Measurements from ENCODE around the gene TTC28. TPM values are rescaled to one million over a fixed set of nuclear protein-coding genes. Genes with fewer than 3 reads are reported as not detected.
"Not testable (repeated sequence)": the region's sequence is repeated elsewhere in the genome, so short reads cannot be mapped to it uniquely, and the experiment has no call there.

TTC28 gene
- total RNA-seq, 2 experiments from 2014 or later: 0.71 to 0.97 TPM

DNA sequence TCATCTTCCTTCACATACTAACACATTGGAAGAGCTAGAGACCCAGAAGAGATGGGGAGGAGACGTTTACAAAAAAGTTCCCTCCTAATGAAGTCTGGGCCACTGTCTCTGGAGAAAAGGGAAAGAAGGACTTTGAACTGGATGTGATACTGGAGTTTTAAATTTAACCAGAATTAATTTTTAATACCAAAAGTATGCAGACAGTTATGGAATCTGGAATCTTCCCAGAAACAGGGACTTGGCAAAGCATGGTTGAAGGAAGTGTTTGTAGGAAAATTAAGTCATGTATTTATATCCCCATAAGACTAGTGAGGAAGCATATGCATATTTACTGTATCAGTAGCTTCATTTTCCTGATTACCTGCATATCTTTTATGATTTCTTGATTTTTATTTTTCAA is 215.5 kb downstream of the TTC28 start:
- no peak overlapping the region for H3K27ac Mint-ChIP-seq
- H3K4me3 Mint-ChIP-seq: no peak overlapping the region
- H3K36me3 Mint-ChIP-seq: no peaks in the 10 kb centered on the region
- no peaks in the 10 kb centered on the region for H3K9me3 Mint-ChIP-seq
- DNase-seq (no peak), ATAC-seq (ENCODE audit: low read depth) (no peak)
- H3K27me3 Mint-ChIP-seq: no peaks in the 10 kb centered on the region
- POLR2A ChIA-PET: no interaction called here
- H3K4me1 Mint-ChIP-seq: no peaks in the 10 kb centered on the region

DNA sequence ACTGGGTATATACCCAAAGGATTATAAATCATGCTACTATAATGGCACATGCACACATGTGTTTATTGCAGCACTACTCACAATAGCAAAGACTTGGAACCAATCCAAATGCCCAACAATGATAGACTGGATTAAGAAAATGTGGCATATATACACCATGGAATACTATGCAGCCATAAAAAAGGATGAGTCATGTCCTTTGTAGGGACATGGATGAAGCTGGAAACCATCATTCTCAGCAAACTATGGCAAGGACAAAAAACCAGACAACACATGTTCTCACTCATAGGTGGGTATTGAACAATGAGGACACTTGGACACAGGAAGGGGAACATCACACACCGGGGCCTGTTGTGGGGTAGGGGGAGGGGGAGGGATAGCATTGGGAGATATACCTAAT is 216.2 kb downstream of the TTC28 start:
- not testable (repeated sequence) for H3K27ac Mint-ChIP-seq; H3K4me3 Mint-ChIP-seq; H3K27me3 Mint-ChIP-seq; H3K9me3 Mint-ChIP-seq; H3K4me1 Mint-ChIP-seq; ATAC-seq (ENCODE audit: low read depth); DNase-seq; H3K36me3 Mint-ChIP-seq
- POLR2A ChIA-PET: interaction anchor here (0.6 kb wide), 1 partner anchor 448 kb away, joined by 4 read pairs; no protein-coding TSS in a partner anchor

DNA sequence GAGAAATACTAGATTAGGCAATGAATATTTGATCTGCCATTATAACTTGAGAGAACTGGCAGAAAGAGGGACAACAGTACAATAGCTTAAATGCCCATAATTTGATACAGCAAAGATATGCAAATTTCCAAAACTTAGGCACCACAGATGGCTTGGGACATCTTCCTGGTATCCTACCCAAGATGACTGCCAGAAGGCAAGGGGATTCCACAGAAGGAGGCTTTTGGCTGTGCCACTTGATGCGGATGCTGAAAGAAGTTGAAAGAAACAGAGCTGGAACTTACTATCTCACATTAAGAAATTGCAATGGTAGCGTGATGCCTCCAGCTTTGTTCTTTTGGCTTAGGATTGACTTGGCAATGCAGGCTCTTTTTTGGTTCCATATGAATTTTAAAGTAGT is 216.7 kb downstream of the TTC28 start:
- Mint-ChIP-seq H3K4me3 (no peak overlapping the region), H3K4me1 (no peaks in the 10 kb centered on the region), H3K27me3 (no peaks in the 10 kb centered on the region), H3K9me3 (no peaks in the 10 kb centered on the region), H3K36me3 (no peaks in the 10 kb centered on the region), H3K27ac (no peak overlapping the region)
- POLR2A ChIA-PET: interaction anchor here (0.6 kb wide), 1 partner anchor 448 kb away, joined by 4 read pairs; no protein-coding TSS in a partner anchor
- DNase-seq (no peak), ATAC-seq (ENCODE audit: low read depth) (no peak)

DNA sequence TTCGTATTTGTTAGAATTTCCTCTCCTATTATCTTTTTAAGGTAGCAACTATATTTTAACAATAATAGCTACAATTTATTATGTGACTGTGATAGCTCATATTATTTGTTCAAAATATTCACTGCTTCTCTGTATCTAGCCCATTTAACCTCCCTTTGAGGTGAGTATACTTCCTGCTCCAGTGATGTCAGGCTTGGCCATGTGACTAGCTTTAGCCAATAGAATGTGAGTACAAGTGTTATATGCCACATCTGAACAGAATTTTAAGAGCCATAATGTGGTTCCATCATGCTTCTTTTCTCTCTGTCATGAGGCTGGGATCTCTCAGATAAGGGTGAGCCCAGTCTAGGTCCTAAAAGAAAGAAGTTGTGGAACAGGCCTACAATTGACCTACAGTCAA is 217.6 kb downstream of the TTC28 start:
- Mint-ChIP-seq H3K27ac (no peak overlapping the region), H3K4me1 (no peaks in the 10 kb centered on the region), H3K9me3 (no peaks in the 10 kb centered on the region), H3K36me3 (no peaks in the 10 kb centered on the region), H3K27me3 (no peaks in the 10 kb centered on the region), H3K4me3 (no peak overlapping the region)
- no peak for DNase-seq
- no peak for ATAC-seq (ENCODE audit: low read depth)
- POLR2A ChIA-PET: no interaction called here

DNA sequence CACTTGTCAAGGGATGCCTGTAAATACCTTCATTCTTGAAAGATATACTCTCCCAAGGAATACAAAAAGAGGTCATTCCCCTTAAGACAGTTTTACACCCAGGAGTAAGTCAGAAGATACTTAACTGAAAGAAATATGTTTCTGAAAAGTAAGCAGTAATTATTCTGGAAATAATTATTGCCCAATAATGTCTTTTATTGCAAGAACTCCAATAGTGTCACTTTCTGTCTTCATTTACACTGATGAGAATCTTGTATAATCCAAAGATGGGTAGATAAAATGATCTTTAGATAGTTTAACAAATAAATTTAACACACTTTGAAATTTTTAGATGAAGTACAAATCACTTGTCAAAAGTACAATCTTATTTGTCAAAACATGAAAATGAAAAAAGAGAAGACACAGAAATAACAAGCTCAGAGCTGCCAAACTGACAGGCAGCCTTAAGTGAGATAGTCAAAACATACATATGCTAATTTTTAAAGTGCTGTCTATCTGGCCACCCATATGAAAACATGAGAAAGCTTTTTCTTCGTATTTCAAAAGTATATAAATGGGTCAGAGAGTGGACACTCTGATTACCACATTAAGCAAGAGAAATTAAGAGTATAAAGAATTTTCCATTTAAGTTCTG is 225.1 kb downstream of the TTC28 start:
- ATAC-seq (ENCODE audit: low read depth): no peak
- POLR2A ChIA-PET: no interaction called here
- Mint-ChIP-seq H3K27me3 (peaks cover 8% of the 10 kb centered on the region), H3K9me3 (no peaks in the 10 kb centered on the region), H3K4me3 (no peak overlapping the region), H3K36me3 (no peaks in the 10 kb centered on the region), H3K27ac (no peak overlapping the region), H3K4me1 (no peaks in the 10 kb centered on the region)
- no peak for DNase-seq

DNA sequence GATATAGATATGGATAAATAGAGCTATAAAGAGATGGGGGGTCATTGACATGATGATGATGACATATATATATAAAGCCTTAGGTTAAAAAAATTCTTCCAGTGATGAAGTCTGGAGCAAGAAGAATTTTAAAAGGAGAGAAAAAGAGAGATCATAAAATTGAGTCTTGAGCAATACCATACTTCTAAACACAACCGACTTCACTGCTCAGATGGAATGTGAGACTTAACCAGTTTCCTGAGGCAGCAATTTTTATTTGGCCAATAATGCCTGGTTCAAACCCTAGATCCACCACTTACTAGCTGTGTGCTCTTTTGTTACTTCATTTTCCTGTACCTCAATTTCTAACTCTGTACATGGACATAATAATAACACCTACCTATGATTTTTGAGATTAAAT is 229.5 kb downstream of the TTC28 start:
- Mint-ChIP-seq H3K4me3 (no peak overlapping the region), H3K9me3 (no peaks in the 10 kb centered on the region), H3K27ac (no peak overlapping the region), H3K36me3 (no peaks in the 10 kb centered on the region), H3K27me3 (peaks cover 17% of the 10 kb centered on the region), H3K4me1 (no peaks in the 10 kb centered on the region)
- POLR2A ChIA-PET: no interaction called here
- ATAC-seq (ENCODE audit: low read depth): no peak
- no peak for DNase-seq

DNA sequence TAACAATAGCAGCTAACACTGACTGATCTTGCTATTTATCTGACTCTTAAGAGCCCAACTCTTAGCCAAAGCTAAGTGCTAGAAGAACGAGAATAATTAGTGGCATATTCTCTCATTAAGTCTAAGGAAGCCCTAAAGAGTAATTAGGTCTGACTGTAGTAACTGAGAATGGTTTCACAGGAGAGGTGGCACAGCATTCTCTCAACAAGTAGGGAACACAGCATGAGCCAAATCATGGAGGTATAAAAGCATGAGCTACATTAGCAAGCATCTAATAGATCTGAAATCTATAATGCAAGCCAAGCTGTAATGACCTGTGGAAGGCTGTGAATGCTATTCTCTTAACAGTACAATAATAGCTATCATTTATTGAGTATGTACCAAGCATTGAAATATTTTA is 230.6 kb downstream of the TTC28 start:
- ATAC-seq (ENCODE audit: low read depth) (no peak), DNase-seq (no peak)
- Mint-ChIP-seq H3K27me3 (peaks cover 20% of the 10 kb centered on the region), H3K4me3 (no peak overlapping the region), H3K36me3 (no peaks in the 10 kb centered on the region), H3K9me3 (no peaks in the 10 kb centered on the region), H3K27ac (no peak overlapping the region), H3K4me1 (no peaks in the 10 kb centered on the region)
- POLR2A ChIA-PET: no interaction called here

DNA sequence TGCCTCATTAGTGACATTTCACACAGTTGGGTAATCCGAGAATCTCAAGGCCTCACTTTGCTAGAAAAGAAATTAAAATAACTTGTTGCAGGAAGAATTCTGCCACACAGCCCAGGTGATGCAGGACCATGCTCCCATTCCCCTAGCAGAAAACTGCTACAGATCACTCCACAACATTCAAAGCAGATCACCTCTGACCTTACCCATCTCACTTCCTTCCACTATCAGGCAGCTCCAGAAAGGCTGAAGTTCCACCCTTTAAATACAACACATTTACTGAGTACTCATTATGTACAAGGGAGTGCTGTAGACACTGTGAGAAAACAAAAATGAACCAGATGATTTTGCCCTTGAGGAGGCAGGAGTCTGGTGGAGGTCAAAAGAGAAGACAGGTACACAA is 231.0 kb downstream of the TTC28 start:
- POLR2A ChIA-PET: no interaction called here
- ATAC-seq (ENCODE audit: low read depth) (no peak), DNase-seq (no peak)
- Mint-ChIP-seq H3K9me3 (no peaks in the 10 kb centered on the region), H3K4me1 (peaks cover under 1% of the 10 kb centered on the region), H3K27me3 (peaks cover 21% of the 10 kb centered on the region), H3K27ac (no peak overlapping the region), H3K36me3 (no peaks in the 10 kb centered on the region), H3K4me3 (no peak overlapping the region)

DNA sequence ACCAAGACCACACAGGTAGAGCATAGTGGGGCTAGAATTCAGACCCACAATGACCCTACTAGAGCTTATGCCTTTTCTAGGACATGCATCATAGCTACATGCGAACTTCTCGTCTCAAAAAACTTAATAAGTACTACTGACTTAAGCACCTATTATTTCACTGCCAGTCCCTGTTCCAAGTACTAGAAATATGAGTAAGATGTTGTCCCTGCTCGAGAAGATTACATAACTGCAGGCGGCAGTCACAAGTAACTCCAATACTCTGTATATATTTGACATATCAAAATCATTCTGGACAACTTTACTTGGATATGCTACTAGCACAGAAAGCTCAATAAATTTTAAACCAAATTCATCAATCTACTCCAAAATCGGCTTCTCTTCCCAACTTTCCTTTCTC is 235.0 kb downstream of the TTC28 start:
- Mint-ChIP-seq H3K27me3 (peaks cover 19% of the 10 kb centered on the region), H3K27ac (no peak overlapping the region), H3K36me3 (no peaks in the 10 kb centered on the region), H3K9me3 (no peaks in the 10 kb centered on the region), H3K4me1 (peaks cover 15% of the 10 kb centered on the region), H3K4me3 (no peak overlapping the region)
- no peak for DNase-seq
- POLR2A ChIA-PET: no interaction called here
- no peak for ATAC-seq (ENCODE audit: low read depth)

DNA sequence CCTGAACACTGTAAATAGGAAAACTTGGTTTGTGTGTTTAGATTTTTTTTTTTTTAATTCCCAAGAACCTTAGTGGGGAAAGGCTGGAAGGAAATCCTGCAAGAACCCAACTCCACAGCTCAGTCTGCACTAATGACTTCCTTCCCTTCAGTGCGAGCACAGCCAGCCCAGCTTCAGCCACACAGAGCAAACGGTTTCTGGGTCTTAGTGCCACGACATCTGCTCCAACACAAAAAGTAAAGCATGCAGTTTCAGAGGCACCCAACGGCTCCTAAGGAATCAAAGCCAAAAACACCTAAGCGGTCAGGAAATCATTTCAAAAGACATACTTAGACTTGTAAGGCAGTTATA is 236.1 kb downstream of the TTC28 start:
- Mint-ChIP-seq H3K27ac (peak overlapping the region; percentile 35), H3K36me3 (no peaks in the 10 kb centered on the region), H3K4me1 (peaks cover 15% of the 10 kb centered on the region), H3K27me3 (peaks cover 19% of the 10 kb centered on the region), H3K4me3 (peak overlapping the region; percentile 88), H3K9me3 (no peaks in the 10 kb centered on the region)
- no peak for DNase-seq
- peak; percentile 43 for ATAC-seq (ENCODE audit: low read depth)
- POLR2A ChIA-PET: interaction anchor here (2.0 kb wide), 1 partner anchor 190 kb away, joined by 7 read pairs; no protein-coding TSS in a partner anchor

DNA sequence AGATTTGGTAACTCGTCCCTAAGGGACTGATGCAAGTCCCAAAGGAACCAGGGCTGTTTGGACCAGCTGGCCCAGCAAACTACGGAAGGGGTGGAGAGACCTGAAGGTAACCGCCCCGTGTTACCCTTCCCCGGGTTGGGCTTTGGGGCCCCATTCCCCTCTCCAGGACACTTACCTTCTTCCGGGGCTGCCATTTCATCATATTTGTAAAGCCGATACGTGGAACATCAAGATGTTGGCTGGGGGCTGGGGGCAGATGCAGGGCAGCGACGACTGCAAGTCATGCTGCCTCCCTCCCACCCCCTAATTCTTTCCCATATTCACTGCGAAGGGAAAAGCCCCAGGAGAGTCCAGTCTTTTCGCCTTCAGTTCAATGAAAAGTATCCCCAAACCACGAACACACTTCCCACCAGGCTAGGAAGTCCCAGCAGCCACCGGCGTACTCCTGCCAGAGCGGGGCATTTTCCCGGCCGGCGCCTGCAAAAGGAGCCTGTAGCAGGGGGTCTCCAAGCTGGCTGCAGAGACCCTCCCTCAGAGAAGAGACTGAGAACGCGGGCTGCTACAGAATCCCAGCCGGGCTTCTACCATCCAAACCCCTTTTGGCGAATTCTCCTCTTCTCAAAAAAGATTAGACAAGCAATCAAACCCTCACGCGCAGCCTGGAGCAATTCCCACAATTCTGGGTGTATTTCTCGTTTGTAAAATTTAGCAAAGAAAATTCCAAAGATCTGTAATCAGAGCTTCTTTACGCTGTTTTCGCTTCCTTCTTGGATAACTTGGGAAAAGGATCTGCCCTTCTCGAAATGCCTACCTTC is 236.7 kb downstream of the TTC28 start:
- peak overlapping the region; percentile 81 for H3K27ac Mint-ChIP-seq
- peak; percentile 24 for ATAC-seq (ENCODE audit: low read depth)
- no peaks in the 10 kb centered on the region for H3K9me3 Mint-ChIP-seq
- H3K27me3 Mint-ChIP-seq: peaks cover 19% of the 10 kb centered on the region
- POLR2A ChIA-PET: interaction anchor here (0.6 to 2.0 kb wide), 3 partner anchors 69 to 423 kb away, joined by 3 to 7 read pairs (median 4); no protein-coding TSS in a partner anchor
- H3K36me3 Mint-ChIP-seq: no peaks in the 10 kb centered on the region
- peak overlapping the region; percentile 88 for H3K4me3 Mint-ChIP-seq
- peak; percentile 26 for DNase-seq
- H3K4me1 Mint-ChIP-seq: peaks cover 15% of the 10 kb centered on the region

DNA sequence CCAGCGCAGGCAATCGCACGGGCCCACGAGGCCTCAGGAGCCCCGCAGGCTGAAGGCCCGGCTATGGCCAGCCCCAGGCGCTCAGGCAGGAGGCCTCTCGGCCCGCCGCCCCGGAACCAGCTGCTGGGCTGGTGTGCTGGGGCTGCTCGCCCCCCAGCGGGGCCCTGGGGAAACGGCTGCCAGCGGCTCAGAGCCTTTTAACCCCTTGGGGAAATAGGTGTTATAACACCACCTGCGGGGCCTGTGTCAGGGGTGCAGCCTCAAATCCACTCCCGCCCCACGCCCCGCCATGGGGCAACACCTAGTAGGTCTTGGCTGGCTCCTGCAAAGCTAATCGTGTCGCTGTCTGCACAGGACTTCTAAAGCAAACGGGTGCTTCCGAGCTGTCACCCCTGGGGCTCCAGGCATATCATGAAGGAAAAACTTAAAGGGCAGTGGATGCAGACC is 237.4 kb downstream of the TTC28 start:
- H3K4me3 Mint-ChIP-seq: peak overlapping the region; percentile 88
- POLR2A ChIA-PET: interaction anchor here (0.6 to 2.0 kb wide), 3 partner anchors 69 to 422 kb away, joined by 3 to 7 read pairs (median 4); no protein-coding TSS in a partner anchor
- DNase-seq: peak; percentile 86
- H3K27me3 Mint-ChIP-seq: peaks cover 17% of the 10 kb centered on the region
- H3K9me3 Mint-ChIP-seq: no peaks in the 10 kb centered on the region
- peaks cover 15% of the 10 kb centered on the region for H3K4me1 Mint-ChIP-seq
- peak; percentile 95 for ATAC-seq (ENCODE audit: low read depth)
- no peaks in the 10 kb centered on the region for H3K36me3 Mint-ChIP-seq
- peak overlapping the region; percentile 81 for H3K27ac Mint-ChIP-seq

DNA sequence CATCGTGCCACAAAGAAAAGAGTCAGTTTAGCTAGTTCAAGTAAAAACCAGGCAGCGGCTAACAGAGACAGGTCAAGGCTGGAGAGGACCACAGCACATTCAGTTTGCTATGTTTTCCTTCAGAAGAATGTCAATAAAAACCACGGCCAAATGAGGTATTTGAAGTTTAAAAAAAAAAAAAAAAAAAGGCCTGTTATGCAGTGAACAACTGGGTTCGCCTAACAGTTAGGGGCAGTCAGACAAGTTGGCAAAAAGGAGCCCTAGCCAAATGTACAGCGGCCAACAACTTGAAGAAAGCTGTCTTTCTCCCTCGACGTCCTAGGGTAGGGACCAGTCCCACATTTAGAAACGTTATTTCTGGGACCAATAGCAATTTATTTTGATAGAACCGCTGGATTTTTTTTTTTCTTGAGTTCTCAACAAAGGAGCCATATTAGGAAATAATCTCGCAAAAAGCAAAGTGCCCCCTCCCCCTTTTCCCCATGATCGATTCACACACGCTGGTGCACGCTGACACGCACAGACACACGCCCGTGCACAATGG is 237.8 kb downstream of the TTC28 start:
- H3K4me1 Mint-ChIP-seq: peaks cover 15% of the 10 kb centered on the region
- POLR2A ChIA-PET: interaction anchor here (0.6 to 2.0 kb wide), 3 partner anchors 68 to 422 kb away, joined by 3 to 7 read pairs (median 4); no protein-coding TSS in a partner anchor
- no peaks in the 10 kb centered on the region for H3K9me3 Mint-ChIP-seq
- H3K36me3 Mint-ChIP-seq: no peaks in the 10 kb centered on the region
- no peak for ATAC-seq (ENCODE audit: low read depth)
- H3K4me3 Mint-ChIP-seq: peak overlapping the region; percentile 68
- H3K27me3 Mint-ChIP-seq: peaks cover 17% of the 10 kb centered on the region
- DNase-seq: no peak
- peak overlapping the region; percentile 31 for H3K27ac Mint-ChIP-seq

Measured in activated naive CD8-positive, alpha-beta T cell treated with anti-CD3 and anti-CD28 coated beads, Interleukin-2, amount 10 ng/mL, durations not matched to agents 7 days and 5 days (primary cell).